SKM-1 (cell line): ENCODE data around the gene RABL6.
"Not testable (repeated sequence)": the region's sequence is repeated elsewhere in the genome, so short reads cannot be mapped to it uniquely, and the experiment has no call there.

ENCODE experiments used
- DNase-seq: peaks from one replicate; lab custom pipeline; 2025; ENCODE audit not compliant: unreplicated experiment; lab: John Stamatoyannopoulos, UW

RABL6 gene

GRCh38 chr9:136774416-136775045 is 33.2 kb upstream of the RABL6 start:
- no peak for DNase-seq

GRCh38 chr9:136775191-136775590 is 32.6 kb upstream of the RABL6 start:
- no peak for DNase-seq

GRCh38 chr9:136776947-136777346 is 30.8 kb upstream of the RABL6 start:
- no peak for DNase-seq

GRCh38 chr9:136777359-136777758 is 30.4 kb upstream of the RABL6 start:
- DNase-seq = no peak

- no peak for DNase-seq
These were observed 27.9 kb upstream of the RABL6 start for GRCh38 chr9:136779808-136780207.

GRCh38 chr9:136782452-136782851 is 25.3 kb upstream of the RABL6 start:
- DNase-seq = no peak

GRCh38 chr9:136784249-136784996 is 23.3 kb upstream of the RABL6 start:
- DNase-seq = no peak

GRCh38 chr9:136784997-136785361 is 22.8 kb upstream of the RABL6 start:
- no peak for DNase-seq

- DNase-seq = not testable (repeated sequence)
These were observed 22.0 kb upstream of the RABL6 start for GRCh38 chr9:136785565-136786355.

- no peak for DNase-seq
These were observed 21.3 kb upstream of the RABL6 start for GRCh38 chr9:136786451-136786850.

- DNase-seq = not testable (repeated sequence)
These were observed 20.8 kb upstream of the RABL6 start for GRCh38 chr9:136786983-136787382.

- peak; percentile 39 for DNase-seq
These were observed 19.9 kb upstream of the RABL6 start for GRCh38 chr9:136787690-136788400.

- not testable (repeated sequence) for DNase-seq
These were observed 18.9 kb upstream of the RABL6 start for GRCh38 chr9:136788644-136789522.

- DNase-seq = no peak
These were observed 18.2 kb upstream of the RABL6 start for GRCh38 chr9:136789523-136789937.

- DNase-seq = peak; percentile 98
These were observed 16.9 kb upstream of the RABL6 start, which contains the start of gene TMEM141 for GRCh38 chr9:136790640-136791515. TSS of gene TMEM141 (plus strand) at chr9:136791344. CDS start at chr9:136791371, 27 bp downstream.

- DNase-seq = peak; percentile 46
These were observed 16.1 kb upstream of the RABL6 start for GRCh38 chr9:136791516-136792276.

GRCh38 chr9:136792321-136793085 is 15.2 kb upstream of the RABL6 start:
- no peak for DNase-seq
